K562 (cell line): ENCODE measurements around the gene GPR176.
"Not testable (repeated sequence)": the region's sequence is repeated elsewhere in the genome, so short reads cannot be mapped to it uniquely, and the experiment has no call there.

ENCODE experiments used
- ILF3 ChIP-seq: fragments of 450-650 bp; IDR thresholded peaks from 2 replicates; pipeline ENCODE4 v1.6.1; 2018; ENCODE audit warnings: antibody characterized with exemption, mild to moderate bottlenecking, moderate library complexity, borderline replicate concordance
- JUN ChIP-seq, 2 experiments: sonication (generic) in 1 of 2; formaldehyde crosslinking in 1 of 2; IDR thresholded peaks; 2 replicates each; pipeline versions ENCODE4 v1.6.1 to v1.8.0; 2012 to 2022; ENCODE audit warnings: borderline replicate concordance in 2 of 2, mild to moderate bottlenecking in 2 of 2, improper control_type of control experiment in 1 of 2, low read depth in 1 of 2, low read length in 1 of 2, missing genetic modification reagents in 1 of 2
- MAFF ChIP-seq: IDR thresholded peaks from 2 replicates; pipeline ENCODE4 v1.6.1; 2012; ENCODE audit warnings: low read length, improper control_type of control experiment
- RCOR1 ChIP-seq, 2 experiments: IDR thresholded peaks; 2 replicates each; pipeline ENCODE4 v1.6.1; 2012; ENCODE audit warnings: low read depth in 2 of 2, low read length in 2 of 2, borderline replicate concordance in 1 of 2, improper control_type of control experiment in 1 of 2
- ZBTB49 ChIP-seq: sonication (generic); formaldehyde crosslinking; IDR thresholded peaks from 2 replicates; pipeline ENCODE4 v1.8.0; 2022; ENCODE audit warnings: missing genetic modification reagents, mild to moderate bottlenecking, borderline replicate concordance
- ZNF280A ChIP-seq: fragments of 450-650 bp; IDR thresholded peaks from 2 replicates; pipeline ENCODE4 v1.6.1; 2018; ENCODE audit warnings: mild to moderate bottlenecking, low read depth; ENCODE audit not compliant: partially characterized antibody
- ZNF518B ChIP-seq: fragments of 250-450 bp; sonication (Bioruptor Pico); IDR thresholded peaks from 2 replicates; pipeline ENCODE4 v1.5.0; 2021; ENCODE audit warnings: mild to moderate bottlenecking, moderate library complexity
- TF ChIP-seq, protein P1 (sequence below): sonication (generic); formaldehyde crosslinking; IDR thresholded peaks from 2 replicates; pipeline ENCODE4 v1.5.0; 2020; ENCODE audit warnings: missing genetic modification reagents

- TF ChIP-seq, protein P1, sequence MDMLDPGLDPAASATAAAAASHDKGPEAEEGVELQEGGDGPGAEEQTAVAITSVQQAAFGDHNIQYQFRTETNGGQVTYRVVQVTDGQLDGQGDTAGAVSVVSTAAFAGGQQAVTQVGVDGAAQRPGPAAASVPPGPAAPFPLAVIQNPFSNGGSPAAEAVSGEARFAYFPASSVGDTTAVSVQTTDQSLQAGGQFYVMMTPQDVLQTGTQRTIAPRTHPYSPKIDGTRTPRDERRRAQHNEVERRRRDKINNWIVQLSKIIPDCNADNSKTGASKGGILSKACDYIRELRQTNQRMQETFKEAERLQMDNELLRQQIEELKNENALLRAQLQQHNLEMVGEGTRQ (CRISPR knock-in tag): not testable (repeated sequence)
- TF ChIP-seq ZBTB49 (CRISPR knock-in tag); JUN (IDR thresholded peaks at IDR 0.05; ENCODE audit: borderline replicate concordance, low read depth, low read length); JUN (CRISPR knock-in tag; IDR thresholded peaks at IDR 0.05; ENCODE audit: borderline replicate concordance); RCOR1 (IDR thresholded peaks at IDR 0.05; ENCODE audit: borderline replicate concordance in 1 of 2, low read depth in 2 of 2, low read length in 2 of 2); ZNF518B; MAFF; ILF3; ZNF280A: not testable (repeated sequence)
These were observed 107.4 kb downstream of the GPR176 start for GRCh38 chr15:39812651-39813050.
